ENCODE results near the gene SOX10. TPM values are rescaled to one million over a fixed set of nuclear protein-coding genes. Genes with fewer than 3 reads are reported as not detected.

Gene SOX10
- polyA plus RNA-seq, 3 donors = not detected

DNA sequence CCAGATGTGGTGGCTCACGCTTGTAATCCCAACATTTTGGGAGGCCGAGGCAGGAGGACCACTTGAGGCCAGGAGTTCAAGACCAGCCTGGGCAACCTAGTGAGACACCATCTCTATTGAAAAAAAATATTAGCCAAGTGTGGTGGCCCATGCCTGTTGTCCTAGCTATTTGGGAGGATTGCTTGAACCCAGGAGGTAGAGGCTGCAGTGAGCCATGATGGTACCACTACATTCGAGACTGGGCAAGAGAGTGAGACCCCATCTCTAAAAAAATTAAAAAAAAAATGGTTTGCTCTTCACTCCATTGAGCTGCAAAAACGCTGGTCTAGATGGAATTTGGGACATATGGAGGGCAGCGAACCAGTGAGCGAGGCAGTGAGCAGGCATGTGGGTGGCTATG lies 21.6 kb upstream of the SOX10 start:
- Histone ChIP-seq H3K4me2 (replicated peaks; ENCODE audit: extremely low read depth, low read length, poor library complexity, severe bottlenecking) (no peak overlapping the region), H2AFZ (ENCODE audit: insufficient read depth, low read depth, low read length, poor library complexity, severe bottlenecking) (no peak overlapping the region), H3K36me3 (replicated peaks in 1 of 2; ENCODE audit: control insufficient read depth in 1 of 2, insufficient read depth in 2 of 2, low read length in 2 of 2) (no peaks in the 10 kb centered on the region), H3K79me2 (ENCODE audit: insufficient read depth, low read length) (no peaks in the 10 kb centered on the region), H3K27me3 (ENCODE audit: control insufficient read depth in 2 of 2, insufficient read depth in 2 of 2, low read length in 2 of 2) (no peaks in the 10 kb centered on the region), H3K27ac (ENCODE audit: low read depth in 1 of 2, low read length in 2 of 2) (no peak overlapping the region), H3K4me3 (replicated peaks in 1 of 3; ENCODE audit: low read depth in 2 of 3, low read length in 3 of 3) (no peak overlapping the region), H4K20me1 (ENCODE audit: insufficient read depth, low read length) (no peaks in the 10 kb centered on the region), H3K9ac (ENCODE audit: insufficient read depth, low read length, poor library complexity, severe bottlenecking) (no peak overlapping the region), H3K4me1 (ENCODE audit: control insufficient read depth in 1 of 2, insufficient read depth in 2 of 2, low read length in 2 of 2) (no peaks in the 10 kb centered on the region), H3K9me3 (replicated peaks in 1 of 2; ENCODE audit: control insufficient read depth in 1 of 2, insufficient read depth in 1 of 2, low read length in 2 of 2) (no peaks in the 10 kb centered on the region)
- WGBS (ENCODE audit: insufficient coverage) = 100% methylated on average over 1 of the region's 6 CpGs
- TF ChIP-seq, protein P1, sequence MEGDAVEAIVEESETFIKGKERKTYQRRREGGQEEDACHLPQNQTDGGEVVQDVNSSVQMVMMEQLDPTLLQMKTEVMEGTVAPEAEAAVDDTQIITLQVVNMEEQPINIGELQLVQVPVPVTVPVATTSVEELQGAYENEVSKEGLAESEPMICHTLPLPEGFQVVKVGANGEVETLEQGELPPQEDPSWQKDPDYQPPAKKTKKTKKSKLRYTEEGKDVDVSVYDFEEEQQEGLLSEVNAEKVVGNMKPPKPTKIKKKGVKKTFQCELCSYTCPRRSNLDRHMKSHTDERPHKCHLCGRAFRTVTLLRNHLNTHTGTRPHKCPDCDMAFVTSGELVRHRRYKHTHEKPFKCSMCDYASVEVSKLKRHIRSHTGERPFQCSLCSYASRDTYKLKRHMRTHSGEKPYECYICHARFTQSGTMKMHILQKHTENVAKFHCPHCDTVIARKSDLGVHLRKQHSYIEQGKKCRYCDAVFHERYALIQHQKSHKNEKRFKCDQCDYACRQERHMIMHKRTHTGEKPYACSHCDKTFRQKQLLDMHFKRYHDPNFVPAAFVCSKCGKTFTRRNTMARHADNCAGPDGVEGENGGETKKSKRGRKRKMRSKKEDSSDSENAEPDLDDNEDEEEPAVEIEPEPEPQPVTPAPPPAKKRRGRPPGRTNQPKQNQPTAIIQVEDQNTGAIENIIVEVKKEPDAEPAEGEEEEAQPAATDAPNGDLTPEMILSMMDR (IDR thresholded peaks at IDR 0.05) = no peak
- Mint-ChIP-seq H3K9me3 (no peaks in the 10 kb centered on the region), H3K27ac (no peak overlapping the region), H3K27me3 (ENCODE audit: low read depth in 3 of 3) (peaks cover 0 to 6% (median 3%) of the 10 kb centered on the region in 3 donors), H3K4me3 (no peak overlapping the region), H3K36me3 (no peaks in the 10 kb centered on the region), H3K4me1 (no peaks in the 10 kb centered on the region)
- intact Hi-C loops (cut with micrococcal nuclease) = no loop called here
- DNase-seq = no peak

DNA sequence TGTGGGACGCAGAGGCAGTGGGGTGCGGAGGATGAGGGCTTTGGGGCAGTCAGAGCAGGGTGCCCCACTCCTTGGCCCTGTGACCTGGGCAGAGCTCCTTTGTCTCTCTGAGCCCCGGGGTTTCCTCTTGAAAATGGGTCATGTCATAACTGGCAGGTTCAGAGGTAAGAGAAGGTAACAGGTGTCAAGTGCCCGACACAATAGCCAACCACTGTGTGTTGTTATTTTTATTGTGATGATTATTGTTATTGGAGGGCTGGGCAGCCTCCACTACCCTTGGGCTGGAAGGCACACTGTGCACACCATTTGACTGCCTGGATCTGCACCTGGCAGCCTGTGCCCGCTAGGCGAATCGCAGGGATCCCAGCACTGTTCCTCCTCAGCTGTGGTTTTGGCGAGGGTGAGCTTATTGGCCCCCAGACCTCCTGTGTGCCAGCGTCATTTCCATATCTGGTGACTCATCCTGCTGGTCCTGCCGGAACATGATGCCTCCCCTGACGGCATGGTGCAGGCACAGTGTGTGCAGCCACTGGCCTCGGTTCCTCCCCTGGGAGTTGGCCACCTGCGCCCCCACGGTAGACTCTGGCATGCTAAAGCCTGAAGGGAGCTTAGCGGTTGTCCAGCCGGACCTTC lies 15.4 kb upstream of the SOX10 start:
- no peak overlapping the region for H3K4me3 Mint-ChIP-seq
- no peaks in the 10 kb centered on the region for H3K27me3 ChIP-seq (ENCODE audit: control insufficient read depth in 2 of 2, insufficient read depth in 2 of 2, low read length in 2 of 2)
- WGBS (ENCODE audit: insufficient coverage) = 52% methylated on average over 16 of the region's 16 CpGs
- peak overlapping the region in 1 of 7 donors; percentile 47 for H3K27ac Mint-ChIP-seq
- DNase-seq = peak; percentile 9 to 59 (median 14)
- H3K79me2 ChIP-seq (ENCODE audit: insufficient read depth, low read length) = no peaks in the 10 kb centered on the region
- intact Hi-C loops (cut with micrococcal nuclease) = no loop called here
- no peak overlapping the region for H2AFZ ChIP-seq (ENCODE audit: insufficient read depth, low read depth, low read length, poor library complexity, severe bottlenecking)
- H3K36me3 ChIP-seq (replicated peaks in 1 of 2; ENCODE audit: control insufficient read depth in 1 of 2, insufficient read depth in 2 of 2, low read length in 2 of 2) = no peaks in the 10 kb centered on the region
- TF ChIP-seq, protein P1 (IDR thresholded peaks at IDR 0.05) = no peak
- no peaks in the 10 kb centered on the region for H3K36me3 Mint-ChIP-seq
- no peak overlapping the region for H3K27ac ChIP-seq (ENCODE audit: low read depth in 1 of 2, low read length in 2 of 2)
- no peak overlapping the region for H3K4me3 ChIP-seq (replicated peaks in 1 of 3; ENCODE audit: low read depth in 2 of 3, low read length in 3 of 3)
- peaks cover 2 to 4% (median 2%) of the 10 kb centered on the region in 3 donors for H3K27me3 Mint-ChIP-seq (ENCODE audit: low read depth in 3 of 3)
- H3K9me3 Mint-ChIP-seq = no peaks in the 10 kb centered on the region
- H3K4me1 ChIP-seq (ENCODE audit: control insufficient read depth in 1 of 2, insufficient read depth in 2 of 2, low read length in 2 of 2) = no peaks in the 10 kb centered on the region
- no peaks in the 10 kb centered on the region for H4K20me1 ChIP-seq (ENCODE audit: insufficient read depth, low read length)
- peaks cover 11% of the 10 kb centered on the region for H3K4me1 Mint-ChIP-seq
- no peak overlapping the region for H3K9ac ChIP-seq (ENCODE audit: insufficient read depth, low read length, poor library complexity, severe bottlenecking)
- H3K9me3 ChIP-seq (replicated peaks in 1 of 2; ENCODE audit: control insufficient read depth in 1 of 2, insufficient read depth in 1 of 2, low read length in 2 of 2) = no peaks in the 10 kb centered on the region
- no peak overlapping the region for H3K4me2 ChIP-seq (replicated peaks; ENCODE audit: extremely low read depth, low read length, poor library complexity, severe bottlenecking)

Measured in CD14-positive monocyte (primary cell).